HPDE6-E6E7 (cell line): Measurements from ENCODE around the gene LGSN.
"Not testable (repeated sequence)": the region's sequence is repeated elsewhere in the genome, so short reads cannot be mapped to it uniquely, and the experiment has no call there.

Source experiments
- DNase-seq: peaks from one replicate; pipeline ENCODE4 v3.0.0; 2011; ENCODE audit warnings: missing footprints; ENCODE audit errors: extremely low spot score

The LGSN gene

GRCh38 chr6:63245420-63245819 lies 74.4 kb downstream of the LGSN start:
- no peak for DNase-seq

DNA sequence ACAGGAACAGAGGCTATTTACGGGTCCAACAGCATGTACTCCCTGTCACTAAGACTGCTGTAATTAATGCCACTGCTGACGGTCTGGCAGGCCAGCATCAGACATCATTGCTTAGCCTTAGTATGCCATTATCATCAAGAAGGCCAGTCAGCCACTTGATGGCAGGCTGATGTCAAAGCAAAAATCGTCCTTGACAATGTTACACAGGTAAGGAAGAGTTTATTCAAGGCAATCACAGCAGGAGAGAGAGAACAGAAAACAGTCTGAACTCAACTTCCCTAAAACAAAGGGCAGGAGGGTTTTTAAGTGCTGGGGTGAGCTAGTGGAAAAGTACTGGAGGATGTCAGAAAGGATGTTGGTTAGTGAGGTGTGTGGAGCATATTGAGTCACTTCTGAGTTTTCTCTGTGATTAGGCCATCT lies 83.4 kb downstream of the LGSN start:
- DNase-seq = no peak

- not testable (repeated sequence) for DNase-seq
Observed at GRCh38 chr6:63230511-63230910, 89.3 kb downstream of the LGSN start.

- not testable (repeated sequence) for DNase-seq
Observed at GRCh38 chr6:63230027-63230426, 89.8 kb downstream of the LGSN start.

DNA sequence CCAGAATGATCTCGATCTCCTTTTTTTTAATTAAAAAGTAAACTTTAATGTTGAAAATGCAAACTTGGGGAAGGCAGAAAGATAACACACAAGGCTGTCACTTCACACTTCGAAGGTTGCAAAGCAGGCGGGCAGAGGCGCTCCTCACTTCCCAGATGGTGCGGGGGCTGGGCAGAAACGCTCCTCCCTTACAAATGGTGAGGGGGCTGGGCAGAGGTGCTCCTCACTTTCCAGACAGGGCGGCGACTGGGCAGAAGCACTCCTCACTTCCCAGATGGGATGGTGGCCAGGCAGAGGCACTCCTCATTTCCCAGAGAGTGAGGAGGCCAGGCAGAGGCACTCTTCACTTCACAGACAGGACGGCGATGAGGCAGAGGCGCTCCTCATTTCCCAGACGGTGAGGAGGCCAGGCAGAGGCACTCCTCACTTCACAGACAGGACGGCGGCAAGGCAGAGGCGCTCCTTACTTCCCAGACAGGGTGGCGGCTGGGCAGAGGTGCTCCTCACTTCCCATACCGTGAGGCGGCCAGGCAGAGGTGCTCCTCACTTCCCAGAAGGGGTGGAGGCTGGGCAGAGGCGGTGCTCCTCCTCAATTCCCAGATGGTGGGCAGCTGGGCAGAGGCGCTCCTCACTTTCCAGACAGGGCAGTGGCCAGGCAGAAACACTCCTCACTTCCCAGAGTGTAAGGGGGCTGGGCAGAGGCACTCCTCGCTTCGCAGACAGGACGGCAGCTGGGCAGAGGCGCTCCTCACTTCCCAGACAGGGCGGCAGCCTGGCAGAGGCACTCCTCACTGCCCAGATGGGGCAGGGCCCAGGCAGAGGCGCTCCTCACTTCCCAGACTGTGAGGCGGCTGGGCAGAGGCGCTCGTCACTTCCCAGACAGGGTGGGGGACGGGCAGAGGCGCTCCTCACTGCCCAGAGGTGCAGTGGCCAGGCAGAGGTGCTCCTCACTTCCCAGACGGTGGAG lies 91.6 kb downstream of the LGSN start:
- not testable (repeated sequence) for DNase-seq

DNA sequence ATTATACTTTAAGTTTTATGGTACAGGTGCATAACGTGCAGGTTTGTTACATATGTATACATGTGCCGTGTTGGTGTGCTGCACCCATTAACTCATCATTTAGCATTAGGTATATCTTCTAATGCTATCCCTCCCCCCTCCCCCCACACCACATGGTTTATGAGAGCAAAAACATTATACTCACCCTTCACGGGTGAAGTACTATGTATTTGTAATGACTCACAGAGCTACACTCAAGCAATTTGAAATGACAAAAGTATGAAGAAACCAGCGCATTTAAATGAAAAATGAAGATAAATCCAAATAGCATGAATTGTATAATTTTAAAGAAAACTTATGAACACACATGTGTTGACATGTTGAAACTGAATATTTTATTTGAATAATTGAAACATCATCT lies 93.8 kb downstream of the LGSN start:
- not testable (repeated sequence) for DNase-seq
